GM12872 (cell line): ENCODE measurements around the gene MS4A18.

Experiments used
- CTCF ChIP-seq: IDR thresholded peaks from 3 replicates; pipeline ENCODE4 v1.5.1; 2011; ENCODE audit warnings: low read depth, mild to moderate bottlenecking, low read length, moderate library complexity; ENCODE audit not compliant: insufficient read depth

MS4A18 gene

GRCh38 chr11:60740573-60740972 lies 16.1 kb downstream of the MS4A18 start:
- no peak for TF ChIP-seq CTCF

- TF ChIP-seq CTCF = no peak
These were observed 16.9 kb downstream of the MS4A18 start for GRCh38 chr11:60741421-60741820.

- no peak for TF ChIP-seq CTCF
These were observed 18.5 kb downstream of the MS4A18 start for GRCh38 chr11:60743058-60743457.

- no peak for TF ChIP-seq CTCF
These were observed 19.6 kb downstream of the MS4A18 start for GRCh38 chr11:60744114-60744513.

GRCh38 chr11:60747359-60747873 lies 22.9 kb downstream of the MS4A18 start:
- no peak for TF ChIP-seq CTCF

GRCh38 chr11:60748225-60748624 lies 23.7 kb downstream of the MS4A18 start:
- TF ChIP-seq CTCF = no peak

DNA sequence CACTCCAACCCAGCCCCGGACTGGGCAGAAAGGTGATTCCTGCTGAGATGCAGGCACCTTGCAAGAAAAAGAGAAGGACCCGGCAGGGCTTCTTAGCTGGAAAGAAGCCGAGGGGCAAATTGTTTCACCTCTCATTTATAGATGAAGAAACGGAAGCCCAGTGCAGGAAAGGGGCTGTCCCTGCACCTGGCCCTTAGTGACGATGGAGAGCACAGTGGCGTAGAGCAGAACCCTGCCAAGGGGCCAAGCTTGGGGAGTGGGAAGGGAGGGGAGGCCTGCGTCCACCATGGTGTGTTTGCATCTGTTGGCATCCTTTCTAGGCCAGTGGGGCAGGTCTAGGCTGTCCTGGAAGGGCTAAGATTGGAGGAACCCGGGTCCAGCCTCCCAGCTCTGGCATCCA lies 24.3 kb downstream of the MS4A18 start:
- TF ChIP-seq CTCF = no peak

GRCh38 chr11:60750911-60751310 lies 26.4 kb downstream of the MS4A18 start:
- no peak for TF ChIP-seq CTCF
